Aorta (tissue), 5 donors: ENCODE measurements around the gene BTBD7. TPM values are rescaled to one million over a fixed set of nuclear protein-coding genes. Genes with fewer than 3 reads are reported as not detected.
"Not testable (repeated sequence)": the region's sequence is repeated elsewhere in the genome, so short reads cannot be mapped to it uniquely, and the experiment has no call there.

Experiments
- ATAC-seq: fragments of 200-7000 bp; cut with Tn5 transposase; one replicate; pipeline ENCODE4 v1.9.1; 2022; ENCODE audit warnings: moderate library complexity; ENCODE audit not compliant: low FRiP score
- DNase-seq, 2 donors: peaks; one replicate each; pipeline ENCODE4 v3.0.0-alpha.2; 2020
- H3K27ac ChIP-seq, 2 donors: one replicate each; pipeline ENCODE4 v1.5.1; 2013; ENCODE audit warnings: low read length in 2 of 2, mild to moderate bottlenecking in 2 of 2, moderate library complexity in 2 of 2, control low read depth in 1 of 2, inconsistent platforms in 1 of 2, low read depth in 1 of 2
- H3K27me3 ChIP-seq, 2 donors: one replicate each; pipeline ENCODE4 v1.6.1; 2013; ENCODE audit warnings: control low read depth in 1 of 2, low read length in 1 of 2, mild to moderate bottlenecking in 1 of 2, moderate library complexity in 1 of 2; ENCODE audit not compliant: insufficient read depth in 2 of 2, control insufficient read depth in 1 of 2
- H3K36me3 ChIP-seq, 2 donors: one replicate each; pipeline ENCODE4 v1.6.1; 2013; ENCODE audit warnings: control low read depth in 1 of 2, low read length in 1 of 2, mild to moderate bottlenecking in 1 of 2; ENCODE audit not compliant: insufficient read depth in 2 of 2, control insufficient read depth in 1 of 2
- H3K4me1 ChIP-seq, 2 donors: one replicate each; pipeline ENCODE4 v1.6.1; 2013; ENCODE audit warnings: low read length in 2 of 2, control low read depth in 1 of 2, mild to moderate bottlenecking in 1 of 2, moderate library complexity in 1 of 2; ENCODE audit not compliant: insufficient read depth in 2 of 2, control insufficient read depth in 1 of 2
- H3K4me3 ChIP-seq, 2 donors: one replicate each; pipeline ENCODE4 v1.5.1; 2013; ENCODE audit warnings: low read length in 2 of 2, control low read depth in 1 of 2, mild to moderate bottlenecking in 1 of 2
- H3K9me3 ChIP-seq: one replicate; pipeline ENCODE4 v1.6.1; 2013; ENCODE audit warnings: mild to moderate bottlenecking, low read length; ENCODE audit not compliant: control insufficient read depth
- WGBS, 2 donors: extraction: QIAGEN DNeasy Blood & Tissue Kit; methylation state at CpG; one replicate each; pipeline ENCODE4 v1.1.7; 2013; 5-methylcytosine and 5-hydroxymethylcytosine counted together
- intact Hi-C, 2 donors: fragments of 100-400 bp; cut with DNase I; formaldehyde crosslinking; loops; one replicate each; pipeline versions ENCODE4 v1.14.2 to v1.15.0; 2022
- polyA plus RNA-seq, 2 donors: library from polyadenylated mRNA; stranded (reverse); fragments of 200-250 nt; gene quantifications; one replicate each; pipeline ENCODE4 v1.2.3, GENCODE V29; 2013
- total RNA-seq, 2 donors: library from RNA; stranded (reverse); fragmentation: NEBNext Ultra II Directional; extraction: Animal tissue kit (Norgen Biotek cat#: 25700); gene quantifications; one replicate each; pipeline ENCODE4 v1.2.1, GENCODE V29; 2021
- donor health status: healthy with polysubstance abuse.
- donor health status: Bipolar disorder and iron deficiency.
- donor health status: DM: no; HTN: no; CAD: no.
- donor health status: DM: no; HTN: no; CAD: no.
- donor health status: DM: yes; HTN: yes; CAD: no.

The BTBD7 gene
- total and polyA plus RNA-seq, 4 donors = 7.4 to 51.2 (median 24.0) TPM

DNA sequence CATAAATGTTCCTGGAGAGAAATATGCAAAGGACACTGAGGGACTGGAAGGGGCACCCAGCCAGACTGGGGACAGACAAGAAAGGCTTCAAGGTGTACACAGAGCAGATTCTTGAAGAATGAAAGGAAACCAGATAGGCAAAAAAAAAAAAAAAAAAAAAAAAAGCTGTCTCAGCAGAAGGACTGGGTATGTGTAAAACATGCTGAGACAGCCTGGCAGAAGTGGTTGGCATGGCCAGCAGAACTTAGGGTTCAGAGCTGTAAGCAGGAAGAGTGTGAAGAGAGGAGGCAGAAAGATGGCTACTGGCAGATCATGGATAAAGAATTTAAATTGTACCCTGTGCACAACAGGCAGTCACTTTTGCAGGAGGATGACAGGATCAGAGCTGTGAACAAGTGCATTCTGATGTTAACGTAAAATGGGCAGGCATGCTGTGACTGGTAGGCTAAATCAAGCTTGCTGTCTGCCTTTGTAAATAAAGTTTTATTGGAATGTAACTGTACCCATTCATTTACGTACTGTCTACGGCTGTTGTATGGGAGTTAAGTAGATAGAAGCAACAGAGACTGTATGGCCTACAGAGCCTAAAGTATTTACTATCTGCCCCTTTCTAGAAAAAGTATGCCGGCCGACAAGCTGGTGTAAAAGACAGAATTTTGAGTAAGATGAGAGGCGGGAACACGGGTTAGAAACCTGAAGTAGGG lies 83.6 kb downstream of the BTBD7 start:
- Histone ChIP-seq H3K9me3 (no peaks in the 10 kb centered on the region), H3K4me3 (no peak overlapping the region), H3K36me3 (peaks cover 10 to 15% of the 10 kb centered on the region in 2 donors), H3K27me3 (no peaks in the 10 kb centered on the region), H3K27ac (no peak overlapping the region), H3K4me1 (no peaks in the 10 kb centered on the region)
- ATAC-seq (no peak), DNase-seq (no peak)
- intact Hi-C loops = no loop called here
- WGBS, 2 donors = 92 to 95% methylated on average over 7 of the region's 7 CpGs

DNA sequence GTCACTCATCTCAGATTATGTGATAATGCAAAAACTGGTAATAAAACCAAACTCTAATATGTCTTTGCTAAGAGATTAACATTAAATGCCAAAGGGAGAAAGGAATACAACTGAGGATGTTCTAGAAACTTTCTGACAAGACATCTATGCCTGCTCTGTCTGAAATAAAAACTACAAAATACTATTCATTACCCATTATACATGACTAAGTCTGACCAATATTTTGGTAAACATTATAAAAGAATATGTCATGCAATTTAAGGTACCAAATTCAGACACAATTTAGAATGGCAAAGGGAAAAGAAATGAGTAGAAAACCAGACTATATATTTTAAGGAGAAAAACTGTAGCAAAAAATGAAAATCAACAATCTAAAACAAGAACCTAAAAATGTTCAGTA lies 86.3 kb downstream of the BTBD7 start:
- H3K4me3 ChIP-seq = no peak overlapping the region
- no peaks in the 10 kb centered on the region for H3K27me3 ChIP-seq
- intact Hi-C loops = no loop called here
- no peak for DNase-seq
- no peak overlapping the region for H3K27ac ChIP-seq
- peaks cover 12 to 13% of the 10 kb centered on the region in 2 donors for H3K36me3 ChIP-seq
- no peak for ATAC-seq
- H3K9me3 ChIP-seq = no peaks in the 10 kb centered on the region
- H3K4me1 ChIP-seq = no peaks in the 10 kb centered on the region

DNA sequence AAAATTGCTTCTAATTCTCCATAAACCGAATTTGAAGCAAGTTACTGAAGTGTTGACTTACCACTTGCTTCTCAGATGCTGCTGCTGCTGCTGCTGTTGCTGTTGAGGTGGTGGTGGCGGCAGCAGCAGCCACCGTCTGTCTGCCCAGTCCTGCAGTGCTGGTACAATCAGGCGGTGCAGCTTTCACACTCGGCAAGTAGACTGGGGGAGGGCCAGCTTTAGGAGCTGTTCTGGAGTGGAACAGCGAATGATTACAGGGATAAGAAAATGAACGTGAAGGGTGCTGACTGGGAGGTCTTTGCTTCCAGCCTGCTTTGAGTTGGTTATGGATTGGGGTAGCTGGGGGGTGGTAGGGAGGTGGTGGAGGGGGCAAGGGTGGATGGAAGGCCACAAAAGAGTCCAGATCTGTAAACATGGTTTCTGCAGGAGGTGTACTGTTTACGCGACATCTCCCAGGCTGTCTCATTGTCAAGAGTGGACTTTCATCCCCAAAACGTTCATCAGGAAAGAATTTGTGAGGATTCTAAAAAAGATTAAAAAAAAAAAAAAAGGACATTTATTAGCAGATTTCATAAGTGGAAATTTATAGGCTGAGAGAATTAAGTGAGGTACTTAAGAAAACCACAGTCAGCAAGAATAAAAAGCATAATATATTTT lies 86.9 kb downstream of the BTBD7 start:
- H3K27me3 ChIP-seq = no peaks in the 10 kb centered on the region
- no peak overlapping the region for H3K27ac ChIP-seq
- no peak overlapping the region for H3K4me3 ChIP-seq
- H3K36me3 ChIP-seq = peaks cover 11 to 12% of the 10 kb centered on the region in 2 donors
- no peaks in the 10 kb centered on the region for H3K4me1 ChIP-seq
- no peaks in the 10 kb centered on the region for H3K9me3 ChIP-seq
- WGBS, 2 donors = 87 to 88% methylated on average over 10 of the region's 10 CpGs
- DNase-seq (no peak), ATAC-seq (no peak)
- intact Hi-C loops = no loop called here

DNA sequence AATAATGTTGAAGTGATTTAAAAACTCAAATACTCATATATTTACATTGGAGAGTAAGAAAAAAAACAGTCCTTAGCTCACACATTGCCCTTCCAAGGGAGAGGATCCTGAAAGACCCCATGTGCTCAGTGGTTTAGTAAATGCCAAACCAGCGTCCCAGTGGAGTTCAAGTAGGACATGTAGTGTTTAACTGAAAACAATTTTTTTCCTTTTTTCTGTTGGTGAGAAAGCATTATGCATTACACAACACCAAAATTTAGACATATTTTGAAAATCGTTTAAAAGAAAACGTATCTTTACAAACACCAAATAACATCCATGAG lies 92.2 kb downstream of the BTBD7 start:
- 90 to 92% methylated on average over 3 of the region's 3 CpGs for WGBS, 2 donors
- H3K36me3 ChIP-seq = peaks cover 4 to 6% of the 10 kb centered on the region in 2 donors

DNA sequence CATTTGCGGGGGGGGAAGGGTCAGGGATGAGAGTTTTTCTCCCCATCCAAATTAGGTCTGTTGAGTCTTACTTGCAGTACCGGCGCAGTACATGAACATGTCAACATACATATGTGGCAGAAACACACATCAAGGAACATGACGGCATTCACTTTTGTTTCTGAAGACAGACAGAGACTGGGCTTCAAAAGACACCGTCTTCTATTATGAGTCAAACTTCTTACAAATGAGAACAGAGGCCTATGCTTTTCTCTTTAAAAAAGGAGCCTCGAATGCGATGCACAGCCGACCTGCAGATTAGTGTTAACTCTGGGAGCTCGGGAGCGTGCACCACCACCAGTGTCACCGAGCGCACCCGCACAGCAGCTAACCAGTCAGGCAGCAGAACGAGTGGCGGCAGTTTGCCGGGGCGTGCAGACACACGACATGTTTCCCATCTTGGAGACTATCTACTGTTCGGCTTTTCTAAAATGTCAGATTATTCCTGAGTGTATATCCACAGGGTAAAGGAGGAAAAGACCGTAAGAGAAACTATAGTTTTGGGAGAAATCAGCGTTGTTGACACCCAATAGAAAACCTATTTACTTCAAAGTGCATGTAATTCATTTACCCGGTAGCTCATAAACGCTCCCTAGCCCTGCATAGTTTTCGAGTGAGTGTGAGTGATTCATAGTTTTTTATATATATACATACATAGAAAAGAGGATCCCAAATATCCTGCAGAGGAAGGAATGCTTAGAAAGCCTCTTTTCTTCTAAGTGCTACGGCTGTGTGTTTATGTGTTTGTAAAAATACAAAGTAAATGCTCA lies 92.8 kb downstream of the BTBD7 start:
- Histone ChIP-seq H3K4me1 (no peaks in the 10 kb centered on the region), H3K36me3 (peaks cover 0 to 5% of the 10 kb centered on the region in 2 donors), H3K27me3 (no peaks in the 10 kb centered on the region), H3K9me3 (no peaks in the 10 kb centered on the region), H3K4me3 (no peak overlapping the region), H3K27ac (no peak overlapping the region)
- DNase-seq (no peak), ATAC-seq (no peak)
- 93 to 94% methylated on average over 25 of the region's 25 CpGs for WGBS, 2 donors
- intact Hi-C loops = no loop called here

More for the DNA sequence above, 92.2 kb downstream of the BTBD7 start:
- Histone ChIP-seq H3K27ac (no peak overlapping the region), H3K9me3 (no peaks in the 10 kb centered on the region), H3K4me1 (no peaks in the 10 kb centered on the region), H3K4me3 (no peak overlapping the region), H3K27me3 (no peaks in the 10 kb centered on the region)
- intact Hi-C loops = no loop called here
- no peak for ATAC-seq
- DNase-seq = no peak

DNA sequence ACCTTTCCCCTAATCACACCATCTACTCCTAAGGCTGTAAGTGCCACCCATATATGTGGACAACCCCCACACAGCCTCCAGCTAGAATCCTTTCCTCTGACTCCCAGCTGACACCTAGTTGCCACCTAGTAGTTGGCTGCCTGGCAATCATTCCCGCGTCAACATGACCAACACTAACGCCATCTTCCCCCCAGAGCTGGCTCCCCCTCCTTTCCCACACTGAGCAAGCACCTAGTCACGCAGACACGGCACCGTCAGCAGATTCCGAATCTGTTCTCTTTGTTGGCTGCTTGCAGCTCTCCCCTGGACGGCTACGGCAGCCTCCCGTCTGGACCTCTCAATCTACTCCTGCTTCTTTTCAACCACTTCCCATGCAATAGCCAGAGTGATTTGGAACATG lies 98.0 kb downstream of the BTBD7 start:
- Histone ChIP-seq H3K9me3 (no peaks in the 10 kb centered on the region), H3K27me3 (no peaks in the 10 kb centered on the region), H3K4me3 (no peak overlapping the region), H3K36me3 (no peaks in the 10 kb centered on the region), H3K27ac (no peak overlapping the region), H3K4me1 (no peaks in the 10 kb centered on the region)
- 28 to 29% methylated on average over 10 of the region's 10 CpGs for WGBS, 2 donors
- DNase-seq (peak in 1 of 2 donors; percentile 50), ATAC-seq (no peak)
- intact Hi-C loops = no loop called here

GRCh38 chr14:93233078-93233477 lies 99.8 kb downstream of the BTBD7 start:
- DNase-seq, intact Hi-C loops, H3K4me1 ChIP-seq, H3K27ac ChIP-seq, ATAC-seq, H3K27me3 ChIP-seq, H3K36me3 ChIP-seq, H3K9me3 ChIP-seq, H3K4me3 ChIP-seq: not testable (repeated sequence)
- 92 to 95% methylated on average over 5 of the region's 5 CpGs for WGBS, 2 donors

DNA sequence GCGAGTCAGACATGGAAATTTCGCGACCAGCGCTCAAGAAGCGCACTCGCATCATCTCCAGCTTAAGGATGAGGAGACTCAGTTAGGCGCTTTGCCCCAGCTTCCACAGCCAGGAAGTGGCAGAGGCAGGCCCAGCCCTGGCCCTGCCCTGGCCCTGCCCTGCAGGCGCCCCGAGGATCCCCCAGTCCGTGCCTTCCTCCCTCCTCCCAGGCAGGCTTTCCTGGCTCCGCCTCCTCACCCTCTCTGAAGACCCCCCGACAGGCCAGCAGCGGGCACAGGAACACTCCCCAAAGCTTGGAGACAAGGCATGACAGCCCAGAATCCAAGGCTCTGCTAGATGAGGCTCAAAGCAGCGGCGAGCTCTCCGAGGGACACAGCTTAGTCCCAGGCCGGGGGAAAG lies 100.7 kb downstream of the BTBD7 start:
- no peaks in the 10 kb centered on the region for H3K9me3 ChIP-seq
- no peak overlapping the region for H3K27ac ChIP-seq
- H3K36me3 ChIP-seq = peaks cover 0 to 4% of the 10 kb centered on the region in 2 donors
- H3K4me3 ChIP-seq = no peak overlapping the region
- no peaks in the 10 kb centered on the region for H3K27me3 ChIP-seq
- no peak for DNase-seq
- no peak for ATAC-seq
- 55 to 64% methylated on average over 17 of the region's 17 CpGs for WGBS, 2 donors
- intact Hi-C loops = no loop called here
- no peaks in the 10 kb centered on the region for H3K4me1 ChIP-seq
